Kidney (tissue), 14 donors: ENCODE data around the gene C14orf39. TPM values are rescaled to one million over a fixed set of nuclear protein-coding genes. Genes with fewer than 3 reads are reported as not detected.

ENCODE experiments used
- DNase-seq, 5 donors: peaks; one replicate each; pipeline ENCODE4 v3.0.0-alpha.2; 2013 to 2020
- FAIRE-seq: peaks from 2 replicates; lab custom pipeline; 2012; peaks lifted over from hg19 to GRCh38; lab: Jason Lieb, UNC
- H3K27ac ChIP-seq, 2 donors: one replicate each; pipeline ENCODE4 v1.7.0; 2013; ENCODE audit warnings: low read depth in 2 of 2, low read length in 2 of 2, inconsistent platforms in 1 of 2
- H3K27me3 ChIP-seq: one replicate; pipeline ENCODE4 v1.7.1; 2013; ENCODE audit warnings: low read length, inconsistent platforms; ENCODE audit not compliant: control insufficient read depth, insufficient read depth
- H3K36me3 ChIP-seq, 3 donors: one replicate each; pipeline versions ENCODE4 v1.7.0 to v1.7.1; 2013; ENCODE audit warnings: low read length in 3 of 3, control low read depth in 1 of 3, inconsistent platforms in 1 of 3; ENCODE audit not compliant: insufficient read depth in 3 of 3, control insufficient read depth in 2 of 3
- H3K4me1 ChIP-seq, 3 donors: one replicate each; pipeline versions ENCODE4 v1.7.0 to v1.7.1; 2013; ENCODE audit warnings: low read length in 3 of 3, inconsistent platforms in 1 of 3, low read depth in 1 of 3; ENCODE audit not compliant: control insufficient read depth in 2 of 3, insufficient read depth in 2 of 3
- H3K4me3 ChIP-seq, 3 donors: one replicate each; pipeline versions ENCODE4 v1.7.0 to v1.8.1; 2013; ENCODE audit warnings: low read length in 3 of 3, control low read depth in 1 of 3, inconsistent platforms in 1 of 3
- H3K9ac ChIP-seq, 3 donors: one replicate each; pipeline versions ENCODE4 v1.7.0 to v1.7.1; 2013; ENCODE audit warnings: low read length in 3 of 3, control low read depth in 1 of 3, inconsistent platforms in 1 of 3
- H3K9me3 ChIP-seq, 3 donors: one replicate each; pipeline versions ENCODE4 v1.7.0 to v1.7.1; 2013; ENCODE audit warnings: low read length in 3 of 3, control low read depth in 1 of 3, inconsistent platforms in 1 of 3; ENCODE audit not compliant: control insufficient read depth in 2 of 3, insufficient read depth in 1 of 3
- CTCF ChIP-seq: IDR thresholded peaks from 3 replicates; pipeline ENCODE4 v1.5.1; 2012; ENCODE audit warnings: mild to moderate bottlenecking, moderate library complexity, borderline replicate concordance; ENCODE audit not compliant: insufficient read depth; ENCODE audit errors: extremely low read depth
- intact Hi-C: fragments of 100-400 bp; cut with DNase I; formaldehyde crosslinking; loops from one replicate; pipeline ENCODE4 v1.11.1; 2022
- polyA plus RNA-seq: library from polyadenylated mRNA; stranded (reverse); fragments of 350-450 nt; fragmentation: Illumina TruSeq; extraction: RNeasy Lipid Tissue Mini Kit (QIAGEN cat#74804); gene quantifications from one replicate; pipeline ENCODE4 v1.2.3, GENCODE V29; 2014; ENCODE audit warnings: low read depth, low replicate concordance; ENCODE audit not compliant: insufficient read depth
- total RNA-seq: library from RNA; stranded (reverse); fragmentation: NEBNext Ultra II Directional; extraction: Animal tissue kit (Norgen Biotek cat#: 25700); gene quantifications from one replicate; pipeline ENCODE4 v1.2.1, GENCODE V29; 2021
- donor health status: control.
- donor health status: control.
- donor health status: control.
- donor health status: control.
- donor health status: control.
- donor health status: DM: yes; HTN: yes; CAD: no.
- donor health status: Normal renal cell carcinoma (clear cell type).

The C14orf39 gene
- total and polyA plus RNA-seq, 2 donors from 2014 or later, result not detected

DNA sequence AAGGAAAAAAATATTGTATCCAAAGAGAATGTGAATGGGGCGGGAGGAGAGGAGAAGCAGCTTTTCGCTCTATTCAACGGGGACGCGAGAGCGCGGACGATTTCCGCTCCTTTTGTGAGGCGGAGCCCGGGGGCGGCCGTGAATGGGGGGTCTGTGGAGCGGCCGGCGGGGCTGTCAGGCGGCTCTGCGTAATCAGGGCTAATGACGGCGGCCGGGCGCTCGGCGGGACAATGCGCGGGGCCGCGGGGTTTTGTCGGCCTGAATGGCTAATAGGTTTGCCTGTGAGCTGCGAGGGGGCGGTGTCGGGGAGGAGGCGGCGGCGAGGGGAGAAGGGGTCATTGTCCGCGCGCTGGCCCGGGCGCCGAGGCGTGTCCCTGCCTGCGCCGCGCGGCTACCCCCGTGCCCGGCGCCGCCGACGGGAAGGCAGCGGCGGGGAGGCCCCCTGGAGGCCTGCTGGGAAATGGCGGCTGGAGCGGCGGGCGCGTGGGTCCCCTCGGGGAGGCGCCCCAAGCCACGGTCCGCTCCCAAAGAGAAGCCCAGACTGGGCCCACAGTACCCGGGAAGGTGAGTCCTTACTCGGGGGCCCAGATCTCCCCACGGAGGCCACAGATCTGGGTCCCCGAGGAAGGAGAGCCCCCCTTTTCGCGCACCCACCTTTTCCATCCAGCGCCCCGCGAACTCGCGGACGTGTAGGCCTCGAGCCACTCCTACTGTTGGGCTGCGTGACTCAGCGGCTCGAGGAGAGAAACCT, 29.1 kb upstream of the C14orf39 start:
- Histone ChIP-seq H3K9me3 (no peaks in the 10 kb centered on the region), H3K4me3 (no peak overlapping the region), H3K36me3 (no peaks in the 10 kb centered on the region), H3K27ac (no peak overlapping the region), H3K4me1 (no peaks in the 10 kb centered on the region), H3K9ac (no peak overlapping the region), H3K27me3 (peaks cover 50% of the 10 kb centered on the region)
- DNase-seq, result peak in 4 of 5 donors; percentile 61 to 78 (median 66)
- intact Hi-C loops, result no loop called here
- TF ChIP-seq CTCF, result no peak
- FAIRE-seq, result no peak

DNA sequence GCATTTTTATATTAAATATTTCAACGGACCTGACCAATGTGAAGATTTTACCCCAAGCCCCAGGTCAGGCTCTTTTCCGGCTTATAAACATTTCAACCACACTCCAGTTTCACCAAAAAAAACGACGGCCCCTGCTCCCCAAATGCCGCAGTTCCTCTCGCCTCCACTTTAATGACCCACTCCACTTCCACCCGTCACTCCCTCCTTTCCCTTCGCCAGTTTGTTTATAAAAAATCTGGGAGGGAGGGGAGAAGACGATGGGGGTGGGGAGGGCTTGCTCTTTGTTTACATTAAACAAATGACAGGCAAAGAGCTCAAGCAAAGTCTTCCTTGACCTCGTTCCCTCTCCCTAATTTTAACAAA, 28.5 kb upstream of the C14orf39 start:
- DNase-seq, result peak in 1 of 5 donors; percentile 48
- Histone ChIP-seq H3K27ac (no peak overlapping the region), H3K27me3 (peaks cover 56% of the 10 kb centered on the region), H3K9me3 (no peaks in the 10 kb centered on the region), H3K9ac (no peak overlapping the region), H3K4me1 (no peaks in the 10 kb centered on the region), H3K4me3 (no peak overlapping the region), H3K36me3 (no peaks in the 10 kb centered on the region)
- no peak for FAIRE-seq
- intact Hi-C loops, result no loop called here
- TF ChIP-seq CTCF, result no peak

GRCh38 chr14:60512973-60513571, 27.2 kb upstream of the C14orf39 start:
- DNase-seq (peak in 1 of 5 donors; percentile 19), FAIRE-seq (no peak)
- Histone ChIP-seq H3K27ac (no peak overlapping the region), H3K36me3 (no peaks in the 10 kb centered on the region), H3K4me3 (no peak overlapping the region), H3K9ac (no peak overlapping the region), H3K4me1 (peaks cover 0 to 2% (median 0%) of the 10 kb centered on the region in 3 donors), H3K27me3 (peaks cover 60% of the 10 kb centered on the region), H3K9me3 (no peaks in the 10 kb centered on the region)
- no peak for TF ChIP-seq CTCF
- intact Hi-C loops, result no loop called here
